ENCODE measurements around the gene TXNDC11.
A peak's percentile ranks its signal among the peaks of the same experiment; 100 is the strongest.

Gene TXNDC11

GRCh38 chr16:11780991-11781680 is 38.5 kb upstream of the TXNDC11 start:
- Histone ChIP-seq H3K36me3 (ENCODE audit: control insufficient read depth in 5 of 5, insufficient read depth in 5 of 5, low read length in 5 of 5) (peaks cover 7 to 31% (median 22%) of the 10 kb centered on the region in 5 donors), H3K9me3 (ENCODE audit: control insufficient read depth in 5 of 5, low read length in 5 of 5) (no peaks in the 10 kb centered on the region), H3K4me1 (ENCODE audit: control insufficient read depth in 5 of 5, insufficient read depth in 5 of 5, low read length in 5 of 5) (peaks cover 0 to 32% (median 28%) of the 10 kb centered on the region in 5 donors), H3K9ac (ENCODE audit: low read length in 5 of 5) (no peak overlapping the region), H3K27me3 (ENCODE audit: control insufficient read depth in 5 of 5, insufficient read depth in 4 of 5, low read length in 5 of 5) (no peaks in the 10 kb centered on the region), H3K4me3 (ENCODE audit: low read depth in 1 of 5, low read length in 5 of 5) (no peak overlapping the region), H3K27ac (ENCODE audit: low read depth, low read length) (no peak overlapping the region)

- H3K36me3 ChIP-seq (ENCODE audit: control insufficient read depth in 5 of 5, insufficient read depth in 5 of 5, low read length in 5 of 5), result peaks cover 23 to 51% (median 31%) of the 10 kb centered on the region in 5 donors
- H3K27me3 ChIP-seq (ENCODE audit: control insufficient read depth in 5 of 5, insufficient read depth in 4 of 5, low read length in 5 of 5), result no peaks in the 10 kb centered on the region
- H3K4me3 ChIP-seq (ENCODE audit: low read depth in 1 of 5, low read length in 5 of 5), result no peak overlapping the region
- no peak overlapping the region for H3K9ac ChIP-seq (ENCODE audit: low read length in 5 of 5)
- H3K4me1 ChIP-seq (ENCODE audit: control insufficient read depth in 5 of 5, insufficient read depth in 5 of 5, low read length in 5 of 5), result peaks cover 0 to 28% (median 25%) of the 10 kb centered on the region in 5 donors
- H3K27ac ChIP-seq (ENCODE audit: low read depth, low read length), result no peak overlapping the region
- H3K9me3 ChIP-seq (ENCODE audit: control insufficient read depth in 5 of 5, low read length in 5 of 5), result no peaks in the 10 kb centered on the region
Measured at GRCh38 chr16:11779074-11779473, 36.4 kb upstream of the TXNDC11 start.

- Histone ChIP-seq H3K9ac (ENCODE audit: low read length in 5 of 5) (no peak overlapping the region), H3K36me3 (ENCODE audit: control insufficient read depth in 5 of 5, insufficient read depth in 5 of 5, low read length in 5 of 5) (peaks cover 33 to 83% (median 56%) of the 10 kb centered on the region in 5 donors), H3K27ac (ENCODE audit: low read depth, low read length) (no peak overlapping the region), H3K4me3 (ENCODE audit: low read depth in 1 of 5, low read length in 5 of 5) (no peak overlapping the region), H3K27me3 (ENCODE audit: control insufficient read depth in 5 of 5, insufficient read depth in 4 of 5, low read length in 5 of 5) (no peaks in the 10 kb centered on the region), H3K4me1 (ENCODE audit: control insufficient read depth in 5 of 5, insufficient read depth in 5 of 5, low read length in 5 of 5) (no peaks in the 10 kb centered on the region), H3K9me3 (ENCODE audit: control insufficient read depth in 5 of 5, low read length in 5 of 5) (no peaks in the 10 kb centered on the region)
Measured at GRCh38 chr16:11774065-11774626, 31.5 kb upstream of the TXNDC11 start.

- no peaks in the 10 kb centered on the region for H3K9me3 ChIP-seq (ENCODE audit: control insufficient read depth in 5 of 5, low read length in 5 of 5)
- H3K4me3 ChIP-seq (ENCODE audit: low read depth in 1 of 5, low read length in 5 of 5), result no peak overlapping the region
- no peaks in the 10 kb centered on the region for H3K4me1 ChIP-seq (ENCODE audit: control insufficient read depth in 5 of 5, insufficient read depth in 5 of 5, low read length in 5 of 5)
- H3K36me3 ChIP-seq (ENCODE audit: control insufficient read depth in 5 of 5, insufficient read depth in 5 of 5, low read length in 5 of 5), result peaks cover 40 to 83% (median 70%) of the 10 kb centered on the region in 5 donors
- H3K27me3 ChIP-seq (ENCODE audit: control insufficient read depth in 5 of 5, insufficient read depth in 4 of 5, low read length in 5 of 5), result no peaks in the 10 kb centered on the region
- H3K27ac ChIP-seq (ENCODE audit: low read depth, low read length), result no peak overlapping the region
- H3K9ac ChIP-seq (ENCODE audit: low read length in 5 of 5), result no peak overlapping the region
Measured at GRCh38 chr16:11768849-11769248, 26.2 kb upstream of the TXNDC11 start.

- H3K4me1 ChIP-seq (ENCODE audit: control insufficient read depth in 5 of 5, insufficient read depth in 5 of 5, low read length in 5 of 5), result peaks cover 0 to 9% (median 0%) of the 10 kb centered on the region in 5 donors
- no peaks in the 10 kb centered on the region for H3K27me3 ChIP-seq (ENCODE audit: control insufficient read depth in 5 of 5, insufficient read depth in 4 of 5, low read length in 5 of 5)
- H3K9ac ChIP-seq (ENCODE audit: low read length in 5 of 5), result no peak overlapping the region
- no peak overlapping the region for H3K27ac ChIP-seq (ENCODE audit: low read depth, low read length)
- H3K4me3 ChIP-seq (ENCODE audit: low read depth in 1 of 5, low read length in 5 of 5), result no peak overlapping the region
- H3K36me3 ChIP-seq (ENCODE audit: control insufficient read depth in 5 of 5, insufficient read depth in 5 of 5, low read length in 5 of 5), result peaks cover 56 to 85% (median 73%) of the 10 kb centered on the region in 5 donors
- H3K9me3 ChIP-seq (ENCODE audit: control insufficient read depth in 5 of 5, low read length in 5 of 5), result no peaks in the 10 kb centered on the region
Measured at GRCh38 chr16:11762431-11762830, 19.8 kb upstream of the TXNDC11 start.

GRCh38 chr16:11759997-11760396 is 17.3 kb upstream of the TXNDC11 start:
- no peak overlapping the region for H3K4me3 ChIP-seq (ENCODE audit: low read depth in 1 of 5, low read length in 5 of 5)
- no peaks in the 10 kb centered on the region for H3K9me3 ChIP-seq (ENCODE audit: control insufficient read depth in 5 of 5, low read length in 5 of 5)
- peaks cover 0 to 9% (median 0%) of the 10 kb centered on the region in 5 donors for H3K4me1 ChIP-seq (ENCODE audit: control insufficient read depth in 5 of 5, insufficient read depth in 5 of 5, low read length in 5 of 5)
- no peak overlapping the region for H3K9ac ChIP-seq (ENCODE audit: low read length in 5 of 5)
- H3K27ac ChIP-seq (ENCODE audit: low read depth, low read length), result no peak overlapping the region
- no peaks in the 10 kb centered on the region for H3K27me3 ChIP-seq (ENCODE audit: control insufficient read depth in 5 of 5, insufficient read depth in 4 of 5, low read length in 5 of 5)
- peaks cover 51 to 84% (median 69%) of the 10 kb centered on the region in 5 donors for H3K36me3 ChIP-seq (ENCODE audit: control insufficient read depth in 5 of 5, insufficient read depth in 5 of 5, low read length in 5 of 5)

- no peak overlapping the region for H3K27ac ChIP-seq (ENCODE audit: low read depth, low read length)
Measured at GRCh38 chr16:11759163-11759834, 16.6 kb upstream of the TXNDC11 start.

GRCh38 chr16:11757671-11758545 is 15.3 kb upstream of the TXNDC11 start:
- Histone ChIP-seq H3K36me3 (ENCODE audit: control insufficient read depth in 5 of 5, insufficient read depth in 5 of 5, low read length in 5 of 5) (peaks cover 45 to 92% (median 71%) of the 10 kb centered on the region in 5 donors), H3K9me3 (ENCODE audit: control insufficient read depth in 5 of 5, low read length in 5 of 5) (no peaks in the 10 kb centered on the region), H3K4me1 (ENCODE audit: control insufficient read depth in 5 of 5, insufficient read depth in 5 of 5, low read length in 5 of 5) (peaks cover 0 to 9% (median 0%) of the 10 kb centered on the region in 5 donors), H3K27me3 (ENCODE audit: control insufficient read depth in 5 of 5, insufficient read depth in 4 of 5, low read length in 5 of 5) (no peaks in the 10 kb centered on the region), H3K27ac (ENCODE audit: low read depth, low read length) (no peak overlapping the region), H3K4me3 (ENCODE audit: low read depth in 1 of 5, low read length in 5 of 5) (no peak overlapping the region), H3K9ac (ENCODE audit: low read length in 5 of 5) (peak overlapping the region in 1 of 5 donors; percentile 9)

More at GRCh38 chr16:11759163-11759834, 16.6 kb upstream of the TXNDC11 start:
- peaks cover 47 to 84% (median 69%) of the 10 kb centered on the region in 5 donors for H3K36me3 ChIP-seq (ENCODE audit: control insufficient read depth in 5 of 5, insufficient read depth in 5 of 5, low read length in 5 of 5)
- no peaks in the 10 kb centered on the region for H3K9me3 ChIP-seq (ENCODE audit: control insufficient read depth in 5 of 5, low read length in 5 of 5)
- H3K9ac ChIP-seq (ENCODE audit: low read length in 5 of 5), result no peak overlapping the region
- H3K27me3 ChIP-seq (ENCODE audit: control insufficient read depth in 5 of 5, insufficient read depth in 4 of 5, low read length in 5 of 5), result no peaks in the 10 kb centered on the region
- H3K4me1 ChIP-seq (ENCODE audit: control insufficient read depth in 5 of 5, insufficient read depth in 5 of 5, low read length in 5 of 5), result peaks cover 0 to 9% (median 0%) of the 10 kb centered on the region in 5 donors
- H3K4me3 ChIP-seq (ENCODE audit: low read depth in 1 of 5, low read length in 5 of 5), result no peak overlapping the region

GRCh38 chr16:11756248-11756647 is 13.6 kb upstream of the TXNDC11 start:
- no peak overlapping the region for H3K27ac ChIP-seq (ENCODE audit: low read depth, low read length)
- H3K27me3 ChIP-seq (ENCODE audit: control insufficient read depth in 5 of 5, insufficient read depth in 4 of 5, low read length in 5 of 5), result no peaks in the 10 kb centered on the region
- no peak overlapping the region for H3K9ac ChIP-seq (ENCODE audit: low read length in 5 of 5)
- H3K4me3 ChIP-seq (ENCODE audit: low read depth in 1 of 5, low read length in 5 of 5), result no peak overlapping the region
- H3K36me3 ChIP-seq (ENCODE audit: control insufficient read depth in 5 of 5, insufficient read depth in 5 of 5, low read length in 5 of 5), result peaks cover 37 to 92% (median 68%) of the 10 kb centered on the region in 5 donors
- no peaks in the 10 kb centered on the region for H3K9me3 ChIP-seq (ENCODE audit: control insufficient read depth in 5 of 5, low read length in 5 of 5)
- peaks cover 0 to 9% (median 0%) of the 10 kb centered on the region in 5 donors for H3K4me1 ChIP-seq (ENCODE audit: control insufficient read depth in 5 of 5, insufficient read depth in 5 of 5, low read length in 5 of 5)
